H9 (cell line): ENCODE measurements around the gene ADAT1. TPM values are rescaled to one million over a fixed set of nuclear protein-coding genes. Genes with fewer than 3 reads are reported as not detected.

ENCODE experiments used
- DNase-seq: peaks from one replicate; pipeline ENCODE4 v3.0.0-alpha.2; 2017
- H2AFZ ChIP-seq: one replicate; pipeline ENCODE4 v1.6.1; 2013; ENCODE audit warnings: mild to moderate bottlenecking, low read length, control low read depth, moderate library complexity
- H2AK5ac ChIP-seq: 2 replicates; pipeline ENCODE4 v1.6.1; 2013; ENCODE audit warnings: low read length, control low read depth, mixed read lengths; ENCODE audit not compliant: insufficient read length
- H2BK120ac ChIP-seq: one replicate; pipeline ENCODE4 v1.6.1; 2013; ENCODE audit warnings: low read depth, mild to moderate bottlenecking, low read length, control low read depth, inconsistent platforms; ENCODE audit not compliant: poor library complexity, severe bottlenecking
- H2BK12ac ChIP-seq: 2 replicates; pipeline ENCODE4 v1.6.1; 2013; ENCODE audit warnings: low read length, control low read depth, mixed read lengths, low read depth; ENCODE audit not compliant: insufficient read length
- H2BK15ac ChIP-seq: 2 replicates; pipeline ENCODE4 v1.6.1; 2013; ENCODE audit warnings: low read depth, low read length, control low read depth
- H2BK20ac ChIP-seq: one replicate; pipeline ENCODE4 v1.6.1; 2013; ENCODE audit warnings: low read depth, mild to moderate bottlenecking, low read length, control low read depth, inconsistent platforms; ENCODE audit not compliant: poor library complexity, severe bottlenecking
- H2BK5ac ChIP-seq: 2 replicates; pipeline ENCODE4 v1.6.1; 2013; ENCODE audit warnings: low read length, control low read depth, mixed read lengths; ENCODE audit not compliant: insufficient read length
- H3K14ac ChIP-seq: 2 replicates; pipeline ENCODE4 v1.6.1; 2013; ENCODE audit warnings: low read length, control low read depth; ENCODE audit not compliant: insufficient read depth
- H3K18ac ChIP-seq: 2 replicates; pipeline ENCODE4 v1.6.1; 2013; ENCODE audit warnings: low read depth, mild to moderate bottlenecking, mixed read lengths, low read length, control low read depth; ENCODE audit not compliant: insufficient read length
- H3K23ac ChIP-seq: 2 replicates; pipeline ENCODE4 v1.6.1; 2013; ENCODE audit warnings: low read length, control low read depth, mixed read lengths, low read depth; ENCODE audit not compliant: insufficient read length
- H3K23me2 ChIP-seq: 2 replicates; pipeline ENCODE4 v1.6.1; 2013; ENCODE audit warnings: low read depth, mild to moderate bottlenecking, mixed read lengths, low read length, control low read depth; ENCODE audit not compliant: insufficient read length, poor library complexity, severe bottlenecking
- H3K27ac ChIP-seq: 2 replicates; pipeline ENCODE4 v1.5.1; 2013; ENCODE audit warnings: low read length, control low read depth, mixed read lengths, low read depth; ENCODE audit not compliant: insufficient read length
- H3K27me3 ChIP-seq: 2 replicates; pipeline ENCODE4 v1.6.1; 2013; ENCODE audit warnings: low read length, control low read depth, inconsistent platforms; ENCODE audit not compliant: insufficient read depth
- H3K4ac ChIP-seq: 2 replicates; pipeline ENCODE4 v1.6.1; 2013; ENCODE audit warnings: low read depth, mild to moderate bottlenecking, control low read depth, inconsistent platforms, low read length, moderate library complexity
- H3K4me1 ChIP-seq: 2 replicates; pipeline ENCODE4 v1.6.1; 2013; ENCODE audit warnings: low read length, control low read depth, inconsistent platforms; ENCODE audit not compliant: insufficient read depth
- H3K4me2 ChIP-seq: 2 replicates; pipeline ENCODE4 v1.6.1; 2013; ENCODE audit warnings: low read length, control low read depth, mixed read lengths; ENCODE audit not compliant: insufficient read length, insufficient read depth
- H3K56ac ChIP-seq: 2 replicates; pipeline ENCODE4 v1.6.1; 2013; ENCODE audit warnings: low read depth, mild to moderate bottlenecking, mixed read lengths, low read length, control low read depth; ENCODE audit not compliant: insufficient read length
- H3K79me1 ChIP-seq: 2 replicates; pipeline ENCODE4 v1.6.1; 2013; ENCODE audit warnings: low read depth, mild to moderate bottlenecking, moderate library complexity, low read length, control low read depth, inconsistent platforms; ENCODE audit not compliant: insufficient read depth, poor library complexity, severe bottlenecking
- H3K79me2 ChIP-seq: 2 replicates; pipeline ENCODE4 v1.6.1; 2013; ENCODE audit warnings: low read length, control low read depth, inconsistent platforms; ENCODE audit not compliant: insufficient read depth
- H3K9ac ChIP-seq: 2 replicates; pipeline ENCODE4 v1.6.1; 2013; ENCODE audit warnings: low read length, control low read depth, mixed read lengths; ENCODE audit not compliant: insufficient read length; ENCODE audit errors: extremely low read depth
- H3K9me3 ChIP-seq: one replicate; pipeline ENCODE4 v1.6.1; 2013; ENCODE audit warnings: low read depth, low read length, inconsistent platforms; ENCODE audit not compliant: control insufficient read depth
- H3T11ph ChIP-seq: one replicate; pipeline ENCODE4 v1.6.1; 2013; ENCODE audit warnings: mild to moderate bottlenecking, low read length, control low read depth, inconsistent platforms
- H4K20me1 ChIP-seq: one replicate; pipeline ENCODE4 v1.6.1; 2013; ENCODE audit not compliant: control insufficient read depth, insufficient read length, insufficient read depth
- H4K5ac ChIP-seq: 2 replicates; pipeline ENCODE4 v1.6.1; 2013; ENCODE audit warnings: low read depth, mild to moderate bottlenecking, mixed read lengths, low read length, control low read depth; ENCODE audit not compliant: insufficient read length
- H4K8ac ChIP-seq: replicated peaks from 2 replicates; pipeline ENCODE4 v1.6.1; 2013; ENCODE audit warnings: low read length, control low read depth, mixed read lengths, low read depth; ENCODE audit not compliant: insufficient read length
- H4K91ac ChIP-seq: 2 replicates; pipeline ENCODE4 v1.6.1; 2013; ENCODE audit warnings: low read depth, mild to moderate bottlenecking, moderate library complexity, mixed read lengths, low read length, control low read depth; ENCODE audit not compliant: insufficient read length
- H3K27ac Mint-ChIP-seq, 3 experiments: 2 replicates in 2 of 3; 3 replicates in 1 of 3; pipeline ENCODE4 v1.8.0; 2020 to 2021; ENCODE audit warnings: mixed read lengths in 3 of 3, mild to moderate bottlenecking in 1 of 3, moderate library complexity in 1 of 3
- H3K27me3 Mint-ChIP-seq: 2 replicates; pipeline ENCODE4 v1.8.0; 2021; ENCODE audit warnings: low read depth, mild to moderate bottlenecking, moderate library complexity, mixed read lengths
- H3K36me3 Mint-ChIP-seq, 3 experiments: 2 replicates in 2 of 3; 3 replicates in 1 of 3; pipeline ENCODE4 v1.8.0; 2020 to 2021; ENCODE audit warnings: low read depth in 3 of 3, mixed read lengths in 3 of 3; ENCODE audit not compliant: insufficient read depth in 1 of 3
- H3K4me1 Mint-ChIP-seq, 2 experiments: 2 replicates each; pipeline ENCODE4 v1.8.0; 2020; ENCODE audit warnings: mixed read lengths in 2 of 2
- H3K4me3 Mint-ChIP-seq, 2 experiments: 2 replicates in 1 of 2; 3 replicates in 1 of 2; pipeline ENCODE4 v1.8.0; 2020 to 2021; ENCODE audit warnings: mild to moderate bottlenecking in 2 of 2, mixed read lengths in 2 of 2, moderate library complexity in 1 of 2
- H3K9me3 Mint-ChIP-seq, 2 experiments: 2 replicates in 1 of 2; 3 replicates in 1 of 2; pipeline ENCODE4 v1.8.0; 2020; ENCODE audit warnings: mild to moderate bottlenecking in 2 of 2, mixed read lengths in 2 of 2, moderate library complexity in 1 of 2
- CTCF ChIP-seq: fragments of 200-600 bp; sonication (generic); conservative IDR thresholded peaks from 3 replicates; pipeline ENCODE4 v1.8.0; 2021; ENCODE audit warnings: antibody characterized with exemption, mild to moderate bottlenecking
- WGBS: extraction: QIAGEN DNeasy Blood & Tissue Kit; methylation state at CpG from one replicate; pipeline ENCODE4 v1.1.7; 2013; ENCODE audit warnings: missing lambda C conversion rate, low lambda C conversion rate, mixed read lengths; ENCODE audit not compliant: insufficient read length; ENCODE audit errors: extremely low coverage; 5-methylcytosine and 5-hydroxymethylcytosine counted together
- total RNA-seq: library from RNA; stranded (reverse); gene quantifications from 2 replicates; pipeline ENCODE4 v1.2.1, GENCODE V29; 2021

The ADAT1 gene
- total RNA-seq, 1 experiment from 2014 or later = 54.2 TPM

GRCh38 chr16:75575958-75576357 is 47.1 kb downstream of the ADAT1 start:
- Histone ChIP-seq H3T11ph (no peak overlapping the region), H2BK12ac (no peak overlapping the region), H3K23me2 (no peaks in the 10 kb centered on the region), H3K4ac (no peak overlapping the region), H3K4me2 (no peak overlapping the region), H3K56ac (no peak overlapping the region), H4K5ac (no peak overlapping the region), H3K79me1 (no peaks in the 10 kb centered on the region), H4K8ac (no peak overlapping the region), H3K14ac (no peak overlapping the region), H4K20me1 (no peaks in the 10 kb centered on the region), H2BK120ac (no peak overlapping the region), H2AFZ (no peak overlapping the region), H2AK5ac (no peak overlapping the region), H3K27ac (no peak overlapping the region), H2BK5ac (no peak overlapping the region), H3K9ac (no peak overlapping the region), H4K91ac (no peak overlapping the region), H3K23ac (no peak overlapping the region), H3K9me3 (no peaks in the 10 kb centered on the region), H3K27me3 (no peaks in the 10 kb centered on the region), H3K4me1 (peaks cover 8% of the 10 kb centered on the region; the same call in 1 of the 2 replicates), H2BK20ac (no peak overlapping the region), H3K18ac (no peak overlapping the region), H2BK15ac (no peak overlapping the region), H3K79me2 (no peaks in the 10 kb centered on the region)
- H3K9me3 Mint-ChIP-seq = no peaks in the 10 kb centered on the region
- no peak for TF ChIP-seq CTCF
- peak overlapping the region in 2 of 3 experiments; percentile 4 to 9; a peak in 1 of 7 replicates for H3K27ac Mint-ChIP-seq
- H3K36me3 Mint-ChIP-seq = peaks cover 17 to 66% (median 55%) of the 10 kb centered on the region in 3 experiments; a peak in 6 of 7 replicates
- H3K4me3 Mint-ChIP-seq = no peak overlapping the region
- no CpG with 5 or more reads among the region's 3 CpGs for WGBS
- no peak for DNase-seq
- peaks cover 14 to 15% of the 10 kb centered on the region in 2 experiments for H3K4me1 Mint-ChIP-seq
- no peaks in the 10 kb centered on the region for H3K27me3 Mint-ChIP-seq
